NOMO-1 treated with dmso at 0.1 percent for 144 hours (cell line): ENCODE data around the gene BNIP5.

Experiments used
- DNase-seq: peaks from one replicate; lab custom pipeline; 2025; ENCODE audit not compliant: unreplicated experiment; lab: John Stamatoyannopoulos, UW

The BNIP5 gene

DNA sequence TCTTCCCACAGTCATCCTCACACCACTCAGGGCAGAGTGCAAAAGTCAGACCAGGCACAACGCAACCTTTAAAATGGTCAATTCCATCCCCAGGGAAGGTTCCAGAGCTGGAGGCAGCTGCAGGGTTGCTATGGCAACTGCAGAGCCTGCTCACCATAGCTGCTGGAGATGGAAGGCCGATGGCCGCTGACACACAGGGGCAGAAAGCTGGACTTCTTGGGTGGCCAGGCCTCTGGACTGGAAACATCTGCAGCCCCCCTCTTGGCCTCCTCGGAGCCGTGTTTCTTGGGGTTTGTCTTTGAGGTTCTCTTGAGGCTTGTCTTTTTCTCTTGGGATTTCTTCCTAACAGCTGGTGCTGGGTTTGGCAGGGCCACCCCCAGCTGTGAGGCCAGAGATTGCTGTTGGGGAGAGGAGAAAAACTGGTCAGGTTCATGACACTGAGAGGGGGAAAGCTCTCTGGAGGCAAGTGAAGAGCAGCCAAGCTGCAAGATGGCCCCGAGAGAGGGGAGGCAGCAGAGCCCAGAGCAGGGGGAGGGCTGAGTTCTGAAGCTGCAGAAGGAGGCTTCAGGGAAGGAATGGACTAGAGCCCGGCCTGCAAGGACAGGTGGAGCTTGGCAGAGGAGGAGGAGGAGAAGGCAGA lies 10.2 kb downstream of the BNIP5 start:
- no peak for DNase-seq

GRCh38 chr6:36324715-36325114 lies 12.0 kb downstream of the BNIP5 start:
- no peak for DNase-seq

DNA sequence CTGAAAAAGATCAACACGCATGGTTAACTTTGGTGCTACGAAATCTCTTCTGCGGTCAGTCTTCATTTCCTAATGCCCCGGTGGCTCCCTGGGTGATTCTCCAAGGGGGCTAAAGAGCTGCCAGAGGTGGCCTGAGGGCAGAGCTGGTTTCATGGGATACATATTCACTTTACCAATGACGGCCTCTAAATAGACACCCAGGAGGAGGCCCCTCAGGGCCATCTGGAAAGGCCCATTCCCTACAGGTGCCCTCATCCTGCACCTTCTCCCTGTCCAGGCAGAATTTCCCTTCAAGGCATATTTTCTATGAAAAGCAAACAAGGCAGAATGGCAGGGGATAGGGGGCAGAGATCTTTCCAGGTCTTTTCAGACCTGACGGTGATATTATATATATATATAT lies 12.5 kb downstream of the BNIP5 start:
- no peak for DNase-seq

- no peak for DNase-seq
These were observed 13.6 kb downstream of the BNIP5 start for GRCh38 chr6:36323062-36323461.

DNA sequence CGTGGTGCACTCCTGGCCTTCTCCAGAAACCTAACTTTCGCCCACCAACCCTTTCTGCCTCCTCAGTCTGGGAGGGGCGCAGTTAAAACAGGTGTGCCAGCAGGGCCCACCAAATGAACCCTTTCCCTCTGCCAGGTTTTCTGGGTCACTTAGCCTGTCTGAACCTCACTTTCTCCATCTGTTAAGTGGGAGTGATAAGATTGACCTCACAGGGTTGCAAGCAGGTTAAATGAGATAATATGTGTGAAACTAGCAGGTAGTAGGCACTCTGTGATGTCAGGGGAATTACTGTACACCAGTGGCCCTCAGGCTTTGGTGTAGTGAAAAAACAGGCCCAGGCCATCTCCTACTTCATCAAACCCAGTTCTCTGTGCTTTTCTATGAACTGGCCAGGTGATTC lies 14.1 kb downstream of the BNIP5 start:
- no peak for DNase-seq

GRCh38 chr6:36320475-36320874 lies 16.2 kb downstream of the BNIP5 start:
- no peak for DNase-seq

DNA sequence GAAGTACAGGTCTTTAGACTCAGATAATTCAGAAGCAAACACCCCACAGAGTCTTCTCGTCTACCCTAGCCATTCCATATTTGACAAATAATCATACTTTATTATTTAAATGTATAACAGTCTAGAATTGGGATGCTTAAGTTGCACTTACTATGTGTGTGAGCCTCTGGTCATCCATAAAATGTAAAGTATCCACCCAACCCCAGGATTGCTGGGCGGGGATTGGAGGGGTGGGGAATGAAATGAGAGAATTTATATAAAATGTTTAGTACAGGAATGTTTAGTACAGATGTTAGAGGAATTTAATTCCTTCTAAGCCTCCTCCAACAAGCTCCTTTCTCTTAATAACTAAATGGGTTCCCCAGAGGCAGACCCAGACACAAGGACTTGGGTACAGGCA lies 16.9 kb downstream of the BNIP5 start:
- no peak for DNase-seq

DNA sequence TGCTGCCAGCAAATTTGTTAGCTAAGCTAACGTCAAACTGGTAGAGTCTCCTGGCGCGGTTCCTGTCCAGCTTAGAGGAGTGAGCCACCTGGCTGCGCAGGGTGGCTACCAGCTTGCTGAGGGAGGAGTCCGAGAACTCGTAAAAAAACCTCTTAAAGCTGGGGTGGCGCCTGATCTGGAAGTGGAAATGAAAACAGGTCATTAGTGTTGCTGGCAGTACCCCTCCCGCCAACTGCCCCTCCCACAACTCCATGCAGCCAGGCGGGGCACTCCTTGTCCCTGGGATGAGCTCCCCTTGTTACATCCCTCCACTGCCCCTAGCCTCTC lies 17.3 kb downstream of the BNIP5 start:
- no peak for DNase-seq

GRCh38 chr6:36318690-36319435 lies 17.8 kb downstream of the BNIP5 start:
- no peak for DNase-seq

DNA sequence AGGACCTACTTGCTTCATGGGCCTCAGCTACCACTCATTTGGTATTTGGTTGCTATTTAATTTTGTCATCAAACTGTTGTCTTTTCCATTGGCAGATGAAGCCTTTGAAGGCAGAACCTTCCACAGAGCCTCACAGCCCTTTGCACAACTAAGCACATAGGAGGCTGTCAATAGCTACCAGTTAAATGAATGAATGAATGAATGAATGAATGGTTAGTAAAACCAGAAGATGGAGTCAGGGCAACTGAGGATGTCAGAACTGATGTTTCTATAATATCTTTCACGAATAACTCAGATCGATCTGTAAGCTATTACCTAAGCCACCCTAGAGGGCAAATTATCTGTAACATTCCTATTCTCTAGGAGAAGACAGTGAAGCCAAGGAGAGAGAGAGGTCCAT lies 19.1 kb downstream of the BNIP5 start:
- no peak for DNase-seq

DNA sequence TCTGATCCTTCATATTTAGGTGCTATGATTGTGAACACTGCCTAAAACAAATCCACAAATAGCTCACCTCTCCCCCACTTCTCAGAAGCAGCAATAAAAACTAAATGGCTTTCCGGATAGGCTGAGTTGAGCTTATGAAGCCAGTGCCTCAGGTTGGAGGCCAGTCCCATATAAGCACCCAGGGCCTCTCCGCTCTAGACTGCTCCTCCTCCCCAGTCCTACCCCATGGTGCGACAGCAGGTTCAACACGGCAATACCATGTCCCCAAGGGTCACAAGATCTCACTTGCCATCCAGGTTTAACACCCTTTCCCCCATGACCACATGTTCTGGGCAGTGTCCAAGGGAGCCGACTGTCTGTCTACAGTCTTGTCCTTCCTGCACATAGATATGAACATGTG lies 20.8 kb downstream of the BNIP5 start:
- DNase-seq = no peak

- peak; percentile 58 for DNase-seq
These were observed 22.3 kb downstream of the BNIP5 start for GRCh38 chr6:36314221-36315014.

- DNase-seq = no peak
These were observed 23.1 kb downstream of the BNIP5 start for GRCh38 chr6:36313649-36313936.

- DNase-seq = peak; percentile 86
These were observed 23.6 kb downstream of the BNIP5 start for GRCh38 chr6:36312854-36313648.

GRCh38 chr6:36309900-36310299 lies 26.8 kb downstream of the BNIP5 start:
- no peak for DNase-seq

DNA sequence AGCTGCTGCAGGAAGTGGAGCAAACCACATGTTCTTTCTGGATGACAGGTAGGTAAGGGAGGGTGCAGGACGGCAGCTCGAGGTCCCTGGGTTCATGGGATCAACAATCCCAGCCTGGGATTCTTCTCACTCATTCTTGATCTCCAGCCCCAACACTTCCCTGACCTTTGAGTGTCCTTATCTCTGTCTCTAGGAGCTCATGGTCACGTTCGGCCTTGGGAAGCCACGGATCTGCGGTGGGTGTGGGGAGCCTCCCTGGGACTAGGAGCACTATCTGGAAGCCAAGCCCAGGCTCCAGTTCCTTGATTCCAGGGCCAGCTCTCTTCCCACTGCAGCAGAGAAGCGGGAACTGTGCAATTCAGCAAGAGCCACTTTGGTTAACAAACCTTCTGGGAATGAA lies 27.5 kb downstream of the BNIP5 start:
- DNase-seq = no peak

DNA sequence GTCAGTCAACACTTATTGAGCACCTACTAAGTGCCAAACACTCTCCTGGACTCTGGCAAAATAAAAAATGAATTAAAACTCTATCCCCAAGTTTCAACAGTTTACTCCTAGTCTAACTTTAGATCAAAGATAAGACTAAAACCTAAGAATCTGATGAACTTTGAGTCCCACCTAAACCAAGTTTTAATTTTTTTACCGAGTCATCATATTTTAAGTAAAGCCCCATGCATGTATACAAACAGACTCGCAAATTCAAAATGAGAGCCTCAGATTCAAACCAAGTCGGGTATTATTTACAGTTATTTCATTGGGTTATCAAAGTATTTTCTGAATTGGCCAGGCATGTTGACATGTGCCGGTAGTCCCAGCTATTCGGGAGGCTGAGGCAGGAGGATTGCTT lies 28.2 kb downstream of the BNIP5 start:
- no peak for DNase-seq

- no peak for DNase-seq
These were observed 30.3 kb downstream of the BNIP5 start for GRCh38 chr6:36306375-36306774.

DNA sequence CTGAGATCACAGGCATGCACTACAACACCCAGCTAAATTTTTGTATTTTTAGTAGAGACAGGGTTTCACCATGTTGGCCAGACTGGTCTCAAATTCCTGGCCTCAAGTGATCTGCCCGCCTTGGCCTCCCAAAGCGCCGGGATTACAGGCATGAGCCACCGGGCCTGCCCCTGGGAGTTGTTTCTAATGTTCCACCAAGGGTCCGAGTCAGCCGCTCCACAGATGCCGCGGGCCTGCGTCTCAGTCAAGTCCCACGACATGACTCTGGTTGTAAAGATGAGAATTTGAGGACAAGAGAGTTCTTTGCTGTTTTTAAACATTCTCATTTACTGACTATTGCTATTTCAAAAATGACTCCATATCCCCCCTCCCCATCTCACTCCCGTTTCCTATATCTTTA lies 30.8 kb downstream of the BNIP5 start:
- no peak for DNase-seq

DNA sequence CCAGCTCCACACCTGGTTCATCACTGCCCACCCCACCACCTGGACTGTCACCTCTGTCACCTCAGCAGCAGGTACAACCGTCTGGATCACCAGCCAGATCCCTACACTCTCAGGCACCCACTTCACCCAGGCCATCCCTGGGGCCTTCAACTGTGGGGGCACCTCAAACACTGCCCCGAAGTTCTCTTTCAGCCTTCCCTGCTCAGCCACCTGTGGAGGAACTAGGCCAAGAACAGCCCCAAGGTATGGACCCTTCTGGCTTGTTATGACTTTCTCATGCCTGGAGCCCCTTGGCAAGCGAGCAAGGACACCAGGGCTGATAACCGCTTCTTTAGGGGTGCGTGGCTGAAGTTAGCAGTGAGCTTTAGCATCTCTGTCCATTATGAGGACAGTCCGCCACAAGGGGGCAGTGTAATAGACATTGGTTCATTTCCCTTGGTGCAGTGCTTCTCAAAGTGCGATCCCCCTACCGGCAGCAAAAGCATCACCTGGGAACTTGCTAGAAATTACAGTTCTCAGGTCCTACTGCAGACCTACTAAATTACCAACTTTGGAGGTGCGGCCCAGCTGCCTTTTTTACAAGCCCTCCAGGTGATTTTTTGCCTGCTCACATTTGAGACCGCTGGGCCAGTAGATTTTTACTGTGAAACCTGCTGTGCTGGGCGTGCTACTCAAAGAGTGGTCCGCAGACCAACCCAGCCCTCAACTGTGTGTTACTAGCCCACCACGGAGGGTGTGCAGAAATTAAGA lies 34.3 kb downstream of the BNIP5 start:
- peak; percentile 33 for DNase-seq

DNA sequence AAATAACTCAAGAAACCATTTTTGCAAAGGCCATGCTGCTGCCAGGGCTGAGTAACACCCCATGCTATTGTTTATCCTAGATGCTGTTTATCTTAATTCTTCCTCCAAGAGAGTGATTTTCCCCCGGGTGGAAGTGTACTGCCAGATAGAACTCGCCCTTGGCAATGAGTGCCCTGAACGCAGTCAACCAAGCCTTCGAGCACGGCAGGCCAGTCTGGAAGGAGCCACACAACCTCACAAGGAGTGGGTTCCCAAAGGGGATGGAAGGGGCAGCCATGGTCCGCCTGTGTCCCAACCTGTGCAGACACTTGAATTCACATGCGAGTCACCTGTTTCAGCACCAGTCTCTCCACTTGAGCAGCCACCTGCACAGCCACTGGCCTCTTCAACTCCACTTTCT lies 34.9 kb downstream of the BNIP5 start:
- no peak for DNase-seq
